Muscle layer of duodenum (tissue), 2 donors: ENCODE results near the gene TLE4.

Source experiments
- H3K27ac ChIP-seq: one replicate; pipeline ENCODE4 v1.7.0; 2013; ENCODE audit warnings: mild to moderate bottlenecking, low read length
- H3K27me3 ChIP-seq: one replicate; pipeline ENCODE4 v1.7.0; 2013; ENCODE audit warnings: low read depth, mild to moderate bottlenecking, control low read depth, low read length
- H3K36me3 ChIP-seq, 2 donors: one replicate each; pipeline ENCODE4 v1.7.0; 2013; ENCODE audit warnings: low read length in 2 of 2, control low read depth in 1 of 2, mild to moderate bottlenecking in 1 of 2; ENCODE audit not compliant: insufficient read depth in 2 of 2, control insufficient read depth in 1 of 2
- H3K4me1 ChIP-seq, 2 donors: one replicate each; pipeline ENCODE4 v1.7.0; 2013; ENCODE audit warnings: low read length in 2 of 2, mild to moderate bottlenecking in 2 of 2, control low read depth in 1 of 2, moderate library complexity in 1 of 2; ENCODE audit not compliant: insufficient read depth in 2 of 2, control insufficient read depth in 1 of 2
- H3K4me3 ChIP-seq, 2 donors: one replicate each; pipeline ENCODE4 v1.7.0; 2013; ENCODE audit warnings: low read length in 2 of 2, low read depth in 1 of 2, mild to moderate bottlenecking in 1 of 2
- H3K9me3 ChIP-seq, 2 donors: one replicate each; pipeline ENCODE4 v1.7.0; 2013; ENCODE audit warnings: low read length in 2 of 2, control low read depth in 1 of 2, mild to moderate bottlenecking in 1 of 2; ENCODE audit not compliant: control insufficient read depth in 1 of 2
- donor health status: healthy.

The TLE4 gene

GRCh38 chr9:79668956-79669355, 97.2 kb downstream of the TLE4 start:
- peaks cover 0 to 16% of the 10 kb centered on the region in 2 donors for H3K4me1 ChIP-seq
- H3K9me3 ChIP-seq = no peaks in the 10 kb centered on the region
- no peaks in the 10 kb centered on the region for H3K27me3 ChIP-seq
- no peak overlapping the region for H3K4me3 ChIP-seq
- H3K27ac ChIP-seq = no peak overlapping the region
- no peaks in the 10 kb centered on the region for H3K36me3 ChIP-seq

GRCh38 chr9:79670269-79670961, 98.7 kb downstream of the TLE4 start:
- H3K4me1 ChIP-seq = peaks cover 0 to 9% of the 10 kb centered on the region in 2 donors
- H3K4me3 ChIP-seq = no peak overlapping the region
- H3K27me3 ChIP-seq = no peaks in the 10 kb centered on the region
- H3K36me3 ChIP-seq = no peaks in the 10 kb centered on the region
- no peaks in the 10 kb centered on the region for H3K9me3 ChIP-seq
- no peak overlapping the region for H3K27ac ChIP-seq

- no peaks in the 10 kb centered on the region for H3K27me3 ChIP-seq
- no peaks in the 10 kb centered on the region for H3K36me3 ChIP-seq
- H3K9me3 ChIP-seq = no peaks in the 10 kb centered on the region
- no peak overlapping the region for H3K4me3 ChIP-seq
- H3K4me1 ChIP-seq = peaks cover 0 to 9% of the 10 kb centered on the region in 2 donors
- no peak overlapping the region for H3K27ac ChIP-seq
Measured at GRCh38 chr9:79671558-79671957, 99.8 kb downstream of the TLE4 start.

GRCh38 chr9:79672236-79672635, 100.5 kb downstream of the TLE4 start:
- Histone ChIP-seq H3K4me3 (no peak overlapping the region), H3K36me3 (no peaks in the 10 kb centered on the region), H3K9me3 (no peaks in the 10 kb centered on the region), H3K27me3 (no peaks in the 10 kb centered on the region), H3K4me1 (peaks cover 0 to 9% of the 10 kb centered on the region in 2 donors), H3K27ac (no peak overlapping the region)

GRCh38 chr9:79672891-79673290, 101.1 kb downstream of the TLE4 start:
- Histone ChIP-seq H3K27ac (no peak overlapping the region), H3K4me1 (peaks cover 0 to 9% of the 10 kb centered on the region in 2 donors), H3K4me3 (no peak overlapping the region), H3K27me3 (no peaks in the 10 kb centered on the region), H3K36me3 (no peaks in the 10 kb centered on the region), H3K9me3 (no peaks in the 10 kb centered on the region)

- no peaks in the 10 kb centered on the region for H3K9me3 ChIP-seq
- no peak overlapping the region for H3K27ac ChIP-seq
- H3K27me3 ChIP-seq = no peaks in the 10 kb centered on the region
- no peak overlapping the region for H3K4me3 ChIP-seq
- no peaks in the 10 kb centered on the region for H3K36me3 ChIP-seq
- H3K4me1 ChIP-seq = peaks cover 0 to 7% of the 10 kb centered on the region in 2 donors
Measured at GRCh38 chr9:79673614-79674013, 101.8 kb downstream of the TLE4 start.

GRCh38 chr9:79674052-79674777, 102.5 kb downstream of the TLE4 start:
- Histone ChIP-seq H3K4me3 (no peak overlapping the region), H3K27me3 (no peaks in the 10 kb centered on the region), H3K4me1 (peaks cover 0 to under 1% of the 10 kb centered on the region in 2 donors), H3K36me3 (no peaks in the 10 kb centered on the region), H3K9me3 (no peaks in the 10 kb centered on the region), H3K27ac (no peak overlapping the region)

- peaks cover 0 to 15% of the 10 kb centered on the region in 2 donors for H3K4me1 ChIP-seq
- no peaks in the 10 kb centered on the region for H3K27me3 ChIP-seq
- no peak overlapping the region for H3K4me3 ChIP-seq
- no peaks in the 10 kb centered on the region for H3K9me3 ChIP-seq
- H3K27ac ChIP-seq = no peak overlapping the region
- H3K36me3 ChIP-seq = no peaks in the 10 kb centered on the region
Measured at GRCh38 chr9:79681576-79681975, 109.8 kb downstream of the TLE4 start.

- H3K4me3 ChIP-seq = no peak overlapping the region
- no peaks in the 10 kb centered on the region for H3K36me3 ChIP-seq
- peaks cover 0 to 15% of the 10 kb centered on the region in 2 donors for H3K4me1 ChIP-seq
- H3K9me3 ChIP-seq = no peaks in the 10 kb centered on the region
- no peak overlapping the region for H3K27ac ChIP-seq
- H3K27me3 ChIP-seq = no peaks in the 10 kb centered on the region
Measured at GRCh38 chr9:79682076-79682736, 110.4 kb downstream of the TLE4 start.

- Histone ChIP-seq H3K27ac (no peak overlapping the region), H3K36me3 (no peaks in the 10 kb centered on the region), H3K27me3 (no peaks in the 10 kb centered on the region), H3K4me3 (no peak overlapping the region), H3K4me1 (peaks cover 0 to 15% of the 10 kb centered on the region in 2 donors), H3K9me3 (no peaks in the 10 kb centered on the region)
Measured at GRCh38 chr9:79684059-79684458, 112.3 kb downstream of the TLE4 start.

GRCh38 chr9:79684711-79685575, 113.2 kb downstream of the TLE4 start:
- Histone ChIP-seq H3K4me1 (peaks cover 0 to 15% of the 10 kb centered on the region in 2 donors), H3K27me3 (no peaks in the 10 kb centered on the region), H3K27ac (no peak overlapping the region), H3K4me3 (no peak overlapping the region), H3K36me3 (no peaks in the 10 kb centered on the region), H3K9me3 (no peaks in the 10 kb centered on the region)
